HL-60 (cell line): ENCODE measurements around the gene RFX7.

Experiments used
- DNase-seq, 2 experiments: peaks; one replicate each; pipeline ENCODE4 v3.0.0-alpha.2; 2010 to 2020; ENCODE audit warnings: low read depth in 1 of 2, low spot score in 1 of 2
- H3K27ac ChIP-seq: fragments of 250-450 bp; sonication (Bioruptor Pico); replicated peaks from 2 replicates; pipeline ENCODE4 v1.5.1; 2020; ENCODE audit warnings: mild to moderate bottlenecking, moderate library complexity
- H3K27me3 ChIP-seq: fragments of 250-450 bp; sonication (Bioruptor Pico); 2 replicates; pipeline ENCODE4 v1.5.1; 2021; ENCODE audit warnings: mild to moderate bottlenecking, moderate library complexity; ENCODE audit not compliant: insufficient read depth, poor library complexity, severe bottlenecking
- H3K4me3 ChIP-seq: replicated peaks from 2 replicates; pipeline ENCODE4 v1.5.1; 2011; ENCODE audit warnings: mild to moderate bottlenecking, control low read depth, low read length; ENCODE audit not compliant: insufficient read depth
- GABPA ChIP-seq: IDR thresholded peaks from 2 replicates; pipeline ENCODE4 v1.6.1; 2012; ENCODE audit warnings: low read depth
- POLR2AphosphoS5 ChIP-seq: IDR thresholded peaks from 2 replicates; pipeline ENCODE4 v1.6.1; 2012; ENCODE audit warnings: low read depth
- SPI1 ChIP-seq: IDR thresholded peaks from 2 replicates; pipeline ENCODE4 v1.6.1; 2012; ENCODE audit warnings: low read depth, mild to moderate bottlenecking, borderline replicate concordance
- TF ChIP-seq, protein P1 (sequence below): IDR thresholded peaks from one replicate; pipeline ENCODE4 v1.5.1; 2011; ENCODE audit warnings: low read length, control low read depth, inconsistent platforms; ENCODE audit not compliant: insufficient read depth
- TF ChIP-seq, protein P2 (sequence below): IDR thresholded peaks from 2 replicates; pipeline ENCODE4 v1.6.1; 2012; ENCODE audit warnings: low read depth; ENCODE audit not compliant: insufficient replicate concordance

RFX7 gene

DNA sequence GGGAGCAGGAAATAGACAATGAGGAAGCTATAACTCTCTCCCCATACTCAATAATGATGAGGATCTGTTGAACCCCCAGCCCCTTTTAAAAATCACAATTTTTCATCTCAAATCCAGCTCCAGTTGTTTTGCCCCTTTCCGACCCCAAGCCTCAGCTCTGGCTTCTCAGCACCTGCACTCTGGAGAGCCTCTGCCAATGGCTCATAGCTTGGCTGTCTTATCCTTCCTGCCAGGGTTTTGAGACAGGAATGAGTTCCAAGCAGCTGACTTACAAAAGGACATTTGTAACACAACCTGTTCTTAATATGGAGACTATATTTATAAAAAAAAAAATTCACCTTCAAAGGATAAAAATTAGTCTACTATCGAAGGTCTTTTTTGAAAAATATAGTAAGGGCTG lies 144.4 kb downstream of the RFX7 start:
- H3K4me3 ChIP-seq: no peak overlapping the region
- TF ChIP-seq, protein P1, sequence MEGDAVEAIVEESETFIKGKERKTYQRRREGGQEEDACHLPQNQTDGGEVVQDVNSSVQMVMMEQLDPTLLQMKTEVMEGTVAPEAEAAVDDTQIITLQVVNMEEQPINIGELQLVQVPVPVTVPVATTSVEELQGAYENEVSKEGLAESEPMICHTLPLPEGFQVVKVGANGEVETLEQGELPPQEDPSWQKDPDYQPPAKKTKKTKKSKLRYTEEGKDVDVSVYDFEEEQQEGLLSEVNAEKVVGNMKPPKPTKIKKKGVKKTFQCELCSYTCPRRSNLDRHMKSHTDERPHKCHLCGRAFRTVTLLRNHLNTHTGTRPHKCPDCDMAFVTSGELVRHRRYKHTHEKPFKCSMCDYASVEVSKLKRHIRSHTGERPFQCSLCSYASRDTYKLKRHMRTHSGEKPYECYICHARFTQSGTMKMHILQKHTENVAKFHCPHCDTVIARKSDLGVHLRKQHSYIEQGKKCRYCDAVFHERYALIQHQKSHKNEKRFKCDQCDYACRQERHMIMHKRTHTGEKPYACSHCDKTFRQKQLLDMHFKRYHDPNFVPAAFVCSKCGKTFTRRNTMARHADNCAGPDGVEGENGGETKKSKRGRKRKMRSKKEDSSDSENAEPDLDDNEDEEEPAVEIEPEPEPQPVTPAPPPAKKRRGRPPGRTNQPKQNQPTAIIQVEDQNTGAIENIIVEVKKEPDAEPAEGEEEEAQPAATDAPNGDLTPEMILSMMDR: no peak
- TF ChIP-seq GABPA (no peak), POLR2AphosphoS5 (no peak)
- TF ChIP-seq, protein P2, sequence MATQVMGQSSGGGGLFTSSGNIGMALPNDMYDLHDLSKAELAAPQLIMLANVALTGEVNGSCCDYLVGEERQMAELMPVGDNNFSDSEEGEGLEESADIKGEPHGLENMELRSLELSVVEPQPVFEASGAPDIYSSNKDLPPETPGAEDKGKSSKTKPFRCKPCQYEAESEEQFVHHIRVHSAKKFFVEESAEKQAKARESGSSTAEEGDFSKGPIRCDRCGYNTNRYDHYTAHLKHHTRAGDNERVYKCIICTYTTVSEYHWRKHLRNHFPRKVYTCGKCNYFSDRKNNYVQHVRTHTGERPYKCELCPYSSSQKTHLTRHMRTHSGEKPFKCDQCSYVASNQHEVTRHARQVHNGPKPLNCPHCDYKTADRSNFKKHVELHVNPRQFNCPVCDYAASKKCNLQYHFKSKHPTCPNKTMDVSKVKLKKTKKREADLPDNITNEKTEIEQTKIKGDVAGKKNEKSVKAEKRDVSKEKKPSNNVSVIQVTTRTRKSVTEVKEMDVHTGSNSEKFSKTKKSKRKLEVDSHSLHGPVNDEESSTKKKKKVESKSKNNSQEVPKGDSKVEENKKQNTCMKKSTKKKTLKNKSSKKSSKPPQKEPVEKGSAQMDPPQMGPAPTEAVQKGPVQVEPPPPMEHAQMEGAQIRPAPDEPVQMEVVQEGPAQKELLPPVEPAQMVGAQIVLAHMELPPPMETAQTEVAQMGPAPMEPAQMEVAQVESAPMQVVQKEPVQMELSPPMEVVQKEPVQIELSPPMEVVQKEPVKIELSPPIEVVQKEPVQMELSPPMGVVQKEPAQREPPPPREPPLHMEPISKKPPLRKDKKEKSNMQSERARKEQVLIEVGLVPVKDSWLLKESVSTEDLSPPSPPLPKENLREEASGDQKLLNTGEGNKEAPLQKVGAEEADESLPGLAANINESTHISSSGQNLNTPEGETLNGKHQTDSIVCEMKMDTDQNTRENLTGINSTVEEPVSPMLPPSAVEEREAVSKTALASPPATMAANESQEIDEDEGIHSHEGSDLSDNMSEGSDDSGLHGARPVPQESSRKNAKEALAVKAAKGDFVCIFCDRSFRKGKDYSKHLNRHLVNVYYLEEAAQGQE: no peak
- H3K27ac ChIP-seq: no peak overlapping the region
- DNase-seq: no peak
- no peaks in the 10 kb centered on the region for H3K27me3 ChIP-seq

DNA sequence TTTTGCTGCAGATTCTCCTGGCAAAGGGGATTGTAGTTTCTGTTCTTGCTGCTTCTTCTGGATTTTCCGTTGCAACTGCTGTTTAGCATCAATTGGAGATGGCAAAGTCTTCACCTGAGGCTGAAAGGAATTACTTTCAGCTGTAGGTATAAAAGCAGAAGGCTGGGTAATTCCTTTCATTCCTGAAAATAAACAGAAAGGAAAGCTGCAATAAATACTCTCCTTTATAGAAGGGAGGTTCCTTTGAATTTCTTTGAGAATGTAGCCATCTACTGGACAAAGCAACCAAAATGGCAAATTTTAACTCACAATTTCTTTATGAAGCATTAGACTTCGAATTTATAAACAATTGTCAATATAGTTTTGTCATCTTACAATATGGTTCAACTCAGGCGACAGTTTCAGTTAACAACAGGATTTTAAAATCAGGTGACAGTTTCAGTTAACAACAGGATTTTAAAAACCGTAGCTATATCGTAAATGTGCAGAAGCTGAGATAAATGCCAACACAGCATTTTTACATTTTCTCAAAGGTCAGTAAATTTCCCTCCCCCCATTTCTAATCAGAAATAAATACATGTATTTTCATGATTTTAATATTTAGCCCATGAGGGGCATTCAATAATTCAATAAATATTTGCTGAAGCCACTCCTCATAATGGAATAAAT lies 145.3 kb downstream of the RFX7 start:
- TF ChIP-seq, protein P1: no peak
- TF ChIP-seq POLR2AphosphoS5: no peak
- TF ChIP-seq, protein P2: no peak
- TF ChIP-seq SPI1: no peak
- no peak for TF ChIP-seq GABPA
- no peak for DNase-seq
- Histone ChIP-seq H3K27ac (no peak overlapping the region), H3K27me3 (no peaks in the 10 kb centered on the region), H3K4me3 (no peak overlapping the region)

DNA sequence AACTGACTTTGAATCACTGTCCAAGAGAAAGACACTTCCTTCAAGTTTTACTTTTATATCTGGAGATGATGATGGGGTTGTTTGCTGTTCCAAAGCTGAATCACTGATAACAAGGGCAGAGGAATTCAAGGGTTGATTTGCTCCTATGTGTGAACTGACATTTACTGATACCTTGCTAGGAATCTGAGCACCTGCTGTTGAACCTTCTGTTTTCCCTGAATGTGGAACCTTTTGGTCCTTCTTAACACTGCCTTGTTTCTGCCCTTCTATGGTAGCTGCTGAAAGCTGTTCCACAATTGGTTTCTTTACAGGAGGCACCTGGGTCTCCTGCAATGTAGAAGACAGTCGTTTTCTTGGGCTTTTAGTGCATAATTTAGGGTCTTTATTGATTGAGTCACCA lies 148.3 kb downstream of the RFX7 start:
- Histone ChIP-seq H3K27ac (no peak overlapping the region), H3K4me3 (no peak overlapping the region), H3K27me3 (no peaks in the 10 kb centered on the region)
- no peak for DNase-seq
- TF ChIP-seq GABPA (no peak), POLR2AphosphoS5 (no peak), SPI1 (no peak)
- TF ChIP-seq, protein P1: no peak
- TF ChIP-seq, protein P2: no peak
